Osteocyte (in vitro differentiated cells): ENCODE measurements around the gene TBX18. TPM values are rescaled to one million over a fixed set of nuclear protein-coding genes. Genes with fewer than 3 reads are reported as not detected.

Experiments used
- DNase-seq: peaks from one replicate; pipeline ENCODE4 v3.0.0; 2021; ENCODE audit warnings: mixed read lengths; ENCODE audit not compliant: unreplicated experiment; ENCODE audit errors: extremely low spot score
- H3K27ac Mint-ChIP-seq: one replicate; pipeline ENCODE4 v1.8.0; 2021; ENCODE audit warnings: mild to moderate bottlenecking, mixed read lengths; ENCODE audit not compliant: unreplicated experiment
- H3K27me3 Mint-ChIP-seq: one replicate; pipeline ENCODE4 v1.8.0; 2021; ENCODE audit warnings: mixed read lengths; ENCODE audit not compliant: unreplicated experiment
- H3K36me3 Mint-ChIP-seq: one replicate; pipeline ENCODE4 v1.8.0; 2021; ENCODE audit warnings: mixed read lengths; ENCODE audit not compliant: unreplicated experiment
- H3K4me1 Mint-ChIP-seq: one replicate; pipeline ENCODE4 v1.8.0; 2021; ENCODE audit warnings: mixed read lengths; ENCODE audit not compliant: unreplicated experiment
- H3K4me3 Mint-ChIP-seq: one replicate; pipeline ENCODE4 v1.8.0; 2021; ENCODE audit warnings: mild to moderate bottlenecking, moderate library complexity, mixed read lengths; ENCODE audit not compliant: unreplicated experiment
- H3K9me3 Mint-ChIP-seq: one replicate; pipeline ENCODE4 v1.8.0; 2021; ENCODE audit warnings: mixed read lengths; ENCODE audit not compliant: unreplicated experiment
- CTCF ChIP-seq: fragments of 200-600 bp; sonication (generic); IDR thresholded peaks from 2 replicates; pipeline ENCODE4 v1.5.0; 2021; ENCODE audit warnings: antibody characterized with exemption, mild to moderate bottlenecking, moderate library complexity
- total RNA-seq: library from RNA; stranded (reverse); gene quantifications from 2 replicates; pipeline ENCODE4 v1.2.1, GENCODE V29; 2021

The TBX18 gene
- total RNA-seq, 1 donor from 2014 or later = 8.0 TPM

- H3K9me3 Mint-ChIP-seq = peaks cover 8% of the 10 kb centered on the region
- DNase-seq = no peak
- peaks cover 81% of the 10 kb centered on the region for H3K27me3 Mint-ChIP-seq
- peaks cover 5% of the 10 kb centered on the region for H3K36me3 Mint-ChIP-seq
- no peak overlapping the region for H3K27ac Mint-ChIP-seq
- TF ChIP-seq CTCF = no peak
- H3K4me1 Mint-ChIP-seq = peaks cover 25% of the 10 kb centered on the region
- no peak overlapping the region for H3K4me3 Mint-ChIP-seq
Observed at GRCh38 chr6:84768442-84769174, 4.2 kb upstream of the TBX18 start.

- Mint-ChIP-seq H3K27ac (no peak overlapping the region), H3K4me3 (no peak overlapping the region), H3K36me3 (peaks cover 3% of the 10 kb centered on the region), H3K9me3 (peaks cover 8% of the 10 kb centered on the region), H3K27me3 (peaks cover 76% of the 10 kb centered on the region), H3K4me1 (peaks cover 23% of the 10 kb centered on the region)
- DNase-seq = no peak
- TF ChIP-seq CTCF = no peak
Observed at GRCh38 chr6:84767526-84768201, 3.3 kb upstream of the TBX18 start.

- Mint-ChIP-seq H3K36me3 (peaks cover 2% of the 10 kb centered on the region), H3K4me3 (no peak overlapping the region), H3K4me1 (peaks cover 26% of the 10 kb centered on the region), H3K27ac (no peak overlapping the region), H3K9me3 (peaks cover 8% of the 10 kb centered on the region), H3K27me3 (peaks cover 73% of the 10 kb centered on the region)
- no peak for DNase-seq
- TF ChIP-seq CTCF = no peak
Observed at GRCh38 chr6:84766799-84767525, 2.6 kb upstream of the TBX18 start.

- no peak for TF ChIP-seq CTCF
- Mint-ChIP-seq H3K9me3 (peaks cover 4% of the 10 kb centered on the region), H3K27ac (no peak overlapping the region), H3K36me3 (peaks cover 2% of the 10 kb centered on the region), H3K27me3 (peaks cover 66% of the 10 kb centered on the region), H3K4me1 (peaks cover 28% of the 10 kb centered on the region), H3K4me3 (peak overlapping the region; percentile 24)
- DNase-seq = no peak
Observed at GRCh38 chr6:84766118-84766798, 1.9 kb upstream of the TBX18 start.
